Peyer's patch (tissue), 4 donors: ENCODE measurements around the gene GPAM.

ENCODE experiments used
- CTCF ChIP-seq, 6 experiments: fragments of 450-650 bp in 4 of 6; fragments of 200-600 bp in 2 of 6; sonication (generic) in 1 of 6; IDR thresholded peaks; one replicate each; pipeline ENCODE4 v1.5.1; 2017 to 2019; ENCODE audit warnings: antibody characterized with exemption in 6 of 6, mild to moderate bottlenecking in 3 of 6, moderate library complexity in 1 of 6
- POLR2A ChIP-seq, 2 donors: fragments of 450-650 bp; IDR thresholded peaks; one replicate each; pipeline ENCODE4 v1.5.1; 2017; ENCODE audit warnings: antibody characterized with exemption in 2 of 2, mild to moderate bottlenecking in 2 of 2, moderate library complexity in 2 of 2

GRCh38 chr10:112229096-112229495 is 45.5 kb upstream of the GPAM start:
- no peak for TF ChIP-seq CTCF (IDR thresholded peaks at IDR 0.05)
- TF ChIP-seq POLR2A (IDR thresholded peaks at IDR 0.05) = no peak
